ENCODE measurements around the gene CRLF1.
A peak's percentile ranks its signal among the peaks of the same experiment; 100 is the strongest.

GRCh38 chr19:18611327-18612050 lies 4.9 kb upstream of the CRLF1 start:
- TF ChIP-seq CTCF (conservative IDR thresholded peaks at IDR 0.05) = no peak
- TF ChIP-seq EZH2 (IDR thresholded peaks at IDR 0.05; ENCODE audit: low read depth) = peak; percentile 3

Measured in PC-9 (cell line).